Activated B cell treated with CpG ODN at 0.5 μM for 24 hours (primary cell): Measurements from ENCODE around the gene TBC1D22A. TPM values are rescaled to one million over a fixed set of nuclear protein-coding genes. Genes with fewer than 3 reads are reported as not detected.

Source experiments
- ATAC-seq: fragments of 200-7000 bp; cut with Tn5 transposase; one replicate; pipeline ENCODE4 v1.10.0; 2021; ENCODE audit warnings: low read depth, mild to moderate bottlenecking, moderate library complexity
- CTCF ChIA-PET: fragments of 350-600 bp; sonication (Branson Sonifier 250); formaldehyde crosslinking; loops from one replicate; lab custom pipeline; 2021; ENCODE audit warnings: antibody characterized with exemption; lab: Charles Lee
- POLR2A ChIA-PET: fragments of 350-600 bp; sonication (Branson Sonifier 250); formaldehyde crosslinking; loops from one replicate; lab custom pipeline; 2021; ENCODE audit warnings: antibody characterized with exemption; lab: Charles Lee
- DNase-seq: peaks from one replicate; pipeline ENCODE4 v3.0.0; 2022
- H3K27ac Mint-ChIP-seq: one replicate; pipeline ENCODE4 v1.8.0; 2020; ENCODE audit warnings: mixed read lengths
- H3K27me3 Mint-ChIP-seq: one replicate; pipeline ENCODE4 v1.8.0; 2021; ENCODE audit warnings: mixed read lengths
- H3K36me3 Mint-ChIP-seq: one replicate; pipeline ENCODE4 v1.8.0; 2021; ENCODE audit warnings: low read depth, mixed read lengths
- H3K4me1 Mint-ChIP-seq: one replicate; pipeline ENCODE4 v1.8.0; 2021; ENCODE audit warnings: mixed read lengths
- H3K4me3 Mint-ChIP-seq: one replicate; pipeline ENCODE4 v1.8.0; 2020; ENCODE audit warnings: mild to moderate bottlenecking, mixed read lengths
- H3K9me3 Mint-ChIP-seq: one replicate; pipeline ENCODE4 v1.8.0; 2020; ENCODE audit warnings: mixed read lengths
- intact Hi-C: fragments of 100-400 bp; cut with micrococcal nuclease; formaldehyde crosslinking; loops from one replicate; pipeline ENCODE4 v1.15.1; 2024
- total RNA-seq: library from RNA; stranded (reverse); gene quantifications from 2 replicates; pipeline ENCODE4 v1.2.3, GENCODE V29; 2022
- TF ChIP-seq, protein P1 (sequence below): fragments of 200-600 bp; IDR thresholded peaks from one replicate; pipeline ENCODE4 v1.8.0; 2022; ENCODE audit warnings: antibody characterized with exemption, mild to moderate bottlenecking

Gene TBC1D22A
- total RNA-seq, 1 donor from 2014 or later: 85.9 TPM

DNA sequence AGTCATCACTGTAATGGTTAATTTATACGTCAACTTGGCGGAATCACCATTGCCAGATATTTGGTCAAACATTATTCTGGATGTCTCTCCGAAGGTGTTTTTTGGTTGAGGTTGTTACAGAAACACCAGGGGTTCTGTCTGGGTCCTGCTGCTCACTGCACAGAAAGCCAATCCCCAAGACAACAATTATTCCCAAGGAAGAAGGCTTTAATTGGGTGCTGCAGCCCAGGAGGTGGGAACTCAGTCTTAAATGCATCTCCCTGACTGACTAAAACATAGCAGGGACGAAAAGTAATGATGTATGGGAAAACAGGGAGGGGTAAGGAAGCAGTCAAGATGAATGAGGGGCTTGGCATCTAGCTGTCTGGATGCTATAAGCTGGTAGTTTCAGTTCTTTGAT is 331.3 kb downstream of the TBC1D22A start:
- H3K9me3 Mint-ChIP-seq: no peaks in the 10 kb centered on the region
- no peak overlapping the region for H3K4me3 Mint-ChIP-seq
- intact Hi-C loops: no loop called here
- peaks cover 36% of the 10 kb centered on the region for H3K36me3 Mint-ChIP-seq
- H3K27me3 Mint-ChIP-seq: no peaks in the 10 kb centered on the region
- TF ChIP-seq, protein P1, sequence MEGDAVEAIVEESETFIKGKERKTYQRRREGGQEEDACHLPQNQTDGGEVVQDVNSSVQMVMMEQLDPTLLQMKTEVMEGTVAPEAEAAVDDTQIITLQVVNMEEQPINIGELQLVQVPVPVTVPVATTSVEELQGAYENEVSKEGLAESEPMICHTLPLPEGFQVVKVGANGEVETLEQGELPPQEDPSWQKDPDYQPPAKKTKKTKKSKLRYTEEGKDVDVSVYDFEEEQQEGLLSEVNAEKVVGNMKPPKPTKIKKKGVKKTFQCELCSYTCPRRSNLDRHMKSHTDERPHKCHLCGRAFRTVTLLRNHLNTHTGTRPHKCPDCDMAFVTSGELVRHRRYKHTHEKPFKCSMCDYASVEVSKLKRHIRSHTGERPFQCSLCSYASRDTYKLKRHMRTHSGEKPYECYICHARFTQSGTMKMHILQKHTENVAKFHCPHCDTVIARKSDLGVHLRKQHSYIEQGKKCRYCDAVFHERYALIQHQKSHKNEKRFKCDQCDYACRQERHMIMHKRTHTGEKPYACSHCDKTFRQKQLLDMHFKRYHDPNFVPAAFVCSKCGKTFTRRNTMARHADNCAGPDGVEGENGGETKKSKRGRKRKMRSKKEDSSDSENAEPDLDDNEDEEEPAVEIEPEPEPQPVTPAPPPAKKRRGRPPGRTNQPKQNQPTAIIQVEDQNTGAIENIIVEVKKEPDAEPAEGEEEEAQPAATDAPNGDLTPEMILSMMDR: no peak
- CTCF ChIA-PET: no interaction called here
- no peak for DNase-seq
- peaks cover 36% of the 10 kb centered on the region for H3K4me1 Mint-ChIP-seq
- H3K27ac Mint-ChIP-seq: no peak overlapping the region
- no peak for ATAC-seq
- POLR2A ChIA-PET: no interaction called here

DNA sequence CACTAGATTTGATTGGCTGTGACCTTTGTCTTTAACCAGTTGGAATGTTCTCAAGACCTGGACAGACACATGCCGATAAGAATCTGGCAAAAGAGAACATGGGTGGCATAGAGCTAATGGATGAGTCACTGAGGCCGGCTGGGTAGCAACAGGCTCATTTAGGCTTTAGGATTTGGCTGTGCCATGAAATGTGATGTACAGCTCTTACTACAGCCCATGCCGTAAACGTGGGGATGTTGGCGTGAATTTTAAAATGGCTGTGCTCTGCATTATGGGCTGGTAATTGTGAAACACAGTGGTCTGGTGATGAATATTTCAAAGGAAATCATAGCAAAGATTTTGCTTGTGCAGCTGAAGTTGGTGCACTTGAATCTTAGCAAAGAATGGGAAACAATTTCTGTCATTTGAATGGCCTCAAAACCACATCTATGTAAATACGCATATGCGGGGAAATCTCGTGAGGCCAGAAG is 332.4 kb downstream of the TBC1D22A start:
- H3K36me3 Mint-ChIP-seq: peaks cover 37% of the 10 kb centered on the region
- DNase-seq: no peak
- ATAC-seq: no peak
- intact Hi-C loops: no loop called here
- TF ChIP-seq, protein P1: no peak
- CTCF ChIA-PET: no interaction called here
- no peak overlapping the region for H3K27ac Mint-ChIP-seq
- H3K9me3 Mint-ChIP-seq: no peaks in the 10 kb centered on the region
- H3K27me3 Mint-ChIP-seq: no peaks in the 10 kb centered on the region
- POLR2A ChIA-PET: no interaction called here
- no peak overlapping the region for H3K4me3 Mint-ChIP-seq
- H3K4me1 Mint-ChIP-seq: peaks cover 24% of the 10 kb centered on the region

DNA sequence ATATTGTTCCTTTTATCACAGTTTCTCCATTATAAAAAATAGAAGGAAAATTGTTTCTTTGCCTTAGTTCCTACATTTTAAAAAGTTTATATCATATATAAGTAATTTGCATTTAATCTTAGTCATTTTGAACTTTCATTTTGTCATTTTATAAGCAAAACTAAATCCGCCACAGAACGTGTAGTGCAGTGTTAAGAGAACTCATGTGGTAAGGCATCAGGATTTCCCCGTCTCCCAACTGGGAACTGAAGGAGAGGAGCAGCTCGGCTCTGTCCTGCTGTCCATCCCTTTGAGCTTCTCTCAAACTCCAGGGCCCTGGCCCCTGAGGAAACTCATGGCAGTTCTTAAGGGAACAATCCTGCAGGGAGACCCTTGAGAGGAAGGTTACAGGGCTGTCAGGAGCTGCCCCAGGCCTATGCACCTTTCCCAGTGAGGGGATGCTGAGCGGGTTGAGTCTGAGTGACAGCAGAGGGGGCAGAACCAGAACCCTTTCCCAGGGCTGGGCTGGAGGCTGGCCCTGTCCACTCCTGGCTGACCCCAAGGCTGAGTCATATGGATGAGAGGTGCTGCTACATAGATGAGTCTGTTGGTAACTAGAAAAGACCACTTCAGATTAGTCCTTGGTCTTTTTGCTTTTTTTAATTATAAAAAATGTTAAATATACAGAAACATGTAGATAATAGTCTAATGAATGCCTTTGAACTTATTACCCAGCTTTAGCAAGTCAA is 333.1 kb downstream of the TBC1D22A start:
- H3K4me1 Mint-ChIP-seq: peaks cover 18% of the 10 kb centered on the region
- DNase-seq: no peak
- POLR2A ChIA-PET: no interaction called here
- TF ChIP-seq, protein P1: no peak
- no peak overlapping the region for H3K27ac Mint-ChIP-seq
- peaks cover 43% of the 10 kb centered on the region for H3K36me3 Mint-ChIP-seq
- no peak overlapping the region for H3K4me3 Mint-ChIP-seq
- H3K9me3 Mint-ChIP-seq: no peaks in the 10 kb centered on the region
- H3K27me3 Mint-ChIP-seq: no peaks in the 10 kb centered on the region
- intact Hi-C loops: no loop called here
- ATAC-seq: no peak
- CTCF ChIA-PET: no interaction called here

DNA sequence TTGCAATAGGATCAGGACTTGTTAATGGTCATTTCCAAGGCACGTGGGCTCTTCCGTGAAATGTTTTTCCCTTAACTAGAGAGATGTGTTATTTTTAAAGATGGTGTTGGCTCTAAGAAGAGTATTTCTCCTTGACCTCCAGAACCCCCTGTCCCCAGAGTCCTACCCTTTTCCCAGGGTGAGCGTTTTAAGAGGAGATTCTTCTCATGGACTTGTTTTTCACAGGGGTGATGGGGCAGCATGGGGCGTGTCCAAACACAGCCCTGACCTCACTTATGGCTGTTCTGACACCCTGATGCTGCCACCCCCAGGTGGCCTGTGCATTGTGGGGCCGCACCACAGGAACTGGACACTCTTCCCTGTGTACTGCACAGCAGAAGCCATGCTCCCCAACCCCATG is 335.7 kb downstream of the TBC1D22A start:
- no peak for DNase-seq
- H3K27me3 Mint-ChIP-seq: no peaks in the 10 kb centered on the region

DNA sequence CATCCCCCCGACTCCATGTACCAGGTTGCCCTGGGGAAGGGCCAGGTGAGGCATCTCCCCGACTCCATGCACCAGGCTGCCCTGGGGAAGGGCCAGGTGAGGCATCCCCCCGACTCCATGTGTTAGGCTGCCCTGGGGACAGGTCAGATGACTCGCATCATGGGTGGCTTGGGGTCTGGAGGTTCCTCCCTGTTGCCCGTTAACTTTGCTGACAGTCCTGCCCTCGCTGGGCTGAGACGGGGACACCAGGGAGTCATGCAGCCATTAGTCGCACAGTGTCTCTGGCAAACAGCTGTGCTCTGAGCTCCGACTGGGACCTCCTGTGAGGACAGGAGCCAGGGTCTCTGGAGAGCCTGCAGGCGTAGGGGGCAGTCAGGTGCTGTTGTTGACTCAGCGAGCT is 336.1 kb downstream of the TBC1D22A start:
- H3K4me1 Mint-ChIP-seq: peaks cover 4% of the 10 kb centered on the region
- CTCF ChIA-PET: no interaction called here
- intact Hi-C loops: no loop called here
- no peak for DNase-seq
- no peaks in the 10 kb centered on the region for H3K9me3 Mint-ChIP-seq
- H3K36me3 Mint-ChIP-seq: peaks cover 54% of the 10 kb centered on the region
- TF ChIP-seq, protein P1: no peak
- no peak overlapping the region for H3K27ac Mint-ChIP-seq
- no peak overlapping the region for H3K4me3 Mint-ChIP-seq
- POLR2A ChIA-PET: no interaction called here
- ATAC-seq: no peak
- no peaks in the 10 kb centered on the region for H3K27me3 Mint-ChIP-seq

More for the DNA sequence above, 335.7 kb downstream of the TBC1D22A start:
- TF ChIP-seq, protein P1: no peak
- Mint-ChIP-seq H3K36me3 (peaks cover 54% of the 10 kb centered on the region), H3K9me3 (no peaks in the 10 kb centered on the region), H3K4me3 (no peak overlapping the region), H3K4me1 (peaks cover 4% of the 10 kb centered on the region), H3K27ac (no peak overlapping the region)
- ChIA-PET POLR2A (no interaction called here), CTCF (no interaction called here)
- intact Hi-C loops: no loop called here
- no peak for ATAC-seq
